ENCODE results near the gene FLNA.

GRCh38 chrX:154417157-154417556, 42.7 kb upstream of the FLNA start:
- TF ChIP-seq CTCF (IDR thresholded peaks at IDR 0.05 in 4 of 5, conservative IDR thresholded peaks at IDR 0.05 in 1 of 5) = no peak
- TF ChIP-seq POLR2A (IDR thresholded peaks at IDR 0.05) = no peak
